Left ventricle myocardium inferior (tissue), 1 donor: ENCODE results near the gene GRIK1. TPM values are rescaled to one million over a fixed set of nuclear protein-coding genes. Genes with fewer than 3 reads are reported as not detected.

Experiments used
- DNase-seq: peaks from one replicate; pipeline ENCODE4 v3.0.0-alpha.2; 2020
- H3K27ac ChIP-seq: fragments of 200-600 bp; replicated peaks from 2 replicates; pipeline ENCODE4 v1.8.0; 2021
- H3K27me3 ChIP-seq: fragments of 200-600 bp; 2 replicates; pipeline ENCODE4 v1.8.0; 2021; ENCODE audit warnings: low read depth
- H3K36me3 ChIP-seq: fragments of 200-600 bp; 2 replicates; pipeline ENCODE4 v1.8.0; 2021
- H3K4me1 ChIP-seq: fragments of 200-600 bp; 2 replicates; pipeline ENCODE4 v1.8.0; 2021
- H3K4me3 ChIP-seq: fragments of 200-600 bp; 2 replicates; pipeline ENCODE4 v1.8.0; 2021; ENCODE audit warnings: mild to moderate bottlenecking, moderate library complexity
- H3K9me3 ChIP-seq: fragments of 200-600 bp; replicated peaks from 2 replicates; pipeline ENCODE4 v1.8.0; 2021
- intact Hi-C: fragments of 100-400 bp; cut with micrococcal nuclease; formaldehyde crosslinking; loops from one replicate; pipeline ENCODE4 v1.11.0; 2022
- total RNA-seq: library from RNA; stranded (reverse); fragmentation: NEBNext Ultra II Directional; extraction: Animal tissue kit (Norgen Biotek cat#: 25700); gene quantifications from one replicate; pipeline ENCODE4 v1.2.1, GENCODE V29; 2021
- TF ChIP-seq, protein P1 (sequence below): fragments of 200-600 bp; IDR thresholded peaks from 2 replicates; pipeline ENCODE4 v1.8.0; 2021; ENCODE audit warnings: antibody characterized with exemption, mild to moderate bottlenecking, borderline replicate concordance
- donor health status: DM: no; HTN: yes; CAD: no; lungs with severe emphysema.

The GRIK1 gene
- total RNA-seq, 1 donor from 2014 or later: not detected

DNA sequence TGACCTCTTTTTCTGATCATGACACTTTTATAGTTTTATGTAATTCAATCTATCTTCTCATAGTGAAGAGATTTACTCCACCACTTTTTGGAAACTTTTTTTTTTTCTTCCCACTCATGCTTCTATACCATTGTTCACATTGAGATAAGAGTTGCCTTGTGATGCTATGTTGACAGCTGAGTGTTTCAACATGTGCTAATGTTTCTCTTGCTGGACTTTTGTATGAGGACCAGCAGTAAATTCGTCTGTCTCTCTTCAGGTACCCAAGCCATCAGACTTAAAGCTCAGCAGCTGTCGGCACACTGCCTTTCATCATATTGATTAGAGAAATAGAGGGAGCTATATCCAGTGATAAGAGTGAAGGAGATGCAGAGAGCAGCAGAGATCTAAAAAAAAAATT, 227.0 kb downstream of the GRIK1 start:
- H3K36me3 ChIP-seq: no peaks in the 10 kb centered on the region
- H3K27me3 ChIP-seq: no peaks in the 10 kb centered on the region
- intact Hi-C loops: no loop called here
- no peaks in the 10 kb centered on the region for H3K9me3 ChIP-seq
- no peak overlapping the region for H3K4me3 ChIP-seq
- H3K4me1 ChIP-seq: no peaks in the 10 kb centered on the region
- H3K27ac ChIP-seq: no peak overlapping the region
- no peak for DNase-seq
- TF ChIP-seq, protein P1, sequence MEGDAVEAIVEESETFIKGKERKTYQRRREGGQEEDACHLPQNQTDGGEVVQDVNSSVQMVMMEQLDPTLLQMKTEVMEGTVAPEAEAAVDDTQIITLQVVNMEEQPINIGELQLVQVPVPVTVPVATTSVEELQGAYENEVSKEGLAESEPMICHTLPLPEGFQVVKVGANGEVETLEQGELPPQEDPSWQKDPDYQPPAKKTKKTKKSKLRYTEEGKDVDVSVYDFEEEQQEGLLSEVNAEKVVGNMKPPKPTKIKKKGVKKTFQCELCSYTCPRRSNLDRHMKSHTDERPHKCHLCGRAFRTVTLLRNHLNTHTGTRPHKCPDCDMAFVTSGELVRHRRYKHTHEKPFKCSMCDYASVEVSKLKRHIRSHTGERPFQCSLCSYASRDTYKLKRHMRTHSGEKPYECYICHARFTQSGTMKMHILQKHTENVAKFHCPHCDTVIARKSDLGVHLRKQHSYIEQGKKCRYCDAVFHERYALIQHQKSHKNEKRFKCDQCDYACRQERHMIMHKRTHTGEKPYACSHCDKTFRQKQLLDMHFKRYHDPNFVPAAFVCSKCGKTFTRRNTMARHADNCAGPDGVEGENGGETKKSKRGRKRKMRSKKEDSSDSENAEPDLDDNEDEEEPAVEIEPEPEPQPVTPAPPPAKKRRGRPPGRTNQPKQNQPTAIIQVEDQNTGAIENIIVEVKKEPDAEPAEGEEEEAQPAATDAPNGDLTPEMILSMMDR: no peak

DNA sequence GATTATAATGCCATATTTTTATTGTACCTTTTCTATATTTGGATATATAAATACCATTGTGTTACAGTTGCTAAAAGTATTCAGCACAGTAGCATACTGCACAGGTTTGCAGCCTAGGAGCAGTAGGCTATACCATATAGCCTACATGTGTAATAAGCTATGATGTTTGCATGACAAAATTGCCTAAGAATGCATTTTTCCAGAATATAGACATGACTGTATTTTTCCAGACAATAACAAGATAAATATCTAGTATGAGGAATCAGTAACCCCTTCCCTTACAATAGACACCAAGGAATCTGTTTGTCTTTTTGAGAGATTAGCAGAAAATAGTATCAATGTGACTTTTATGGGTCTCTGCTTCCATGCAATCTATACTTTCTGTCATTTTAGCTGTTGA, 228.6 kb downstream of the GRIK1 start:
- H3K4me1 ChIP-seq: no peaks in the 10 kb centered on the region
- TF ChIP-seq, protein P1: no peak
- DNase-seq: no peak
- no peaks in the 10 kb centered on the region for H3K27me3 ChIP-seq
- H3K36me3 ChIP-seq: no peaks in the 10 kb centered on the region
- no peaks in the 10 kb centered on the region for H3K9me3 ChIP-seq
- no peak overlapping the region for H3K27ac ChIP-seq
- intact Hi-C loops: no loop called here
- H3K4me3 ChIP-seq: no peak overlapping the region

- Histone ChIP-seq H3K36me3 (no peaks in the 10 kb centered on the region), H3K4me1 (no peaks in the 10 kb centered on the region), H3K27me3 (no peaks in the 10 kb centered on the region), H3K4me3 (no peak overlapping the region), H3K9me3 (no peaks in the 10 kb centered on the region), H3K27ac (no peak overlapping the region)
- TF ChIP-seq, protein P1: no peak
- intact Hi-C loops: no loop called here
- DNase-seq: no peak
Measured at GRCh38 chr21:29710498-29710897, 229.3 kb downstream of the GRIK1 start.

DNA sequence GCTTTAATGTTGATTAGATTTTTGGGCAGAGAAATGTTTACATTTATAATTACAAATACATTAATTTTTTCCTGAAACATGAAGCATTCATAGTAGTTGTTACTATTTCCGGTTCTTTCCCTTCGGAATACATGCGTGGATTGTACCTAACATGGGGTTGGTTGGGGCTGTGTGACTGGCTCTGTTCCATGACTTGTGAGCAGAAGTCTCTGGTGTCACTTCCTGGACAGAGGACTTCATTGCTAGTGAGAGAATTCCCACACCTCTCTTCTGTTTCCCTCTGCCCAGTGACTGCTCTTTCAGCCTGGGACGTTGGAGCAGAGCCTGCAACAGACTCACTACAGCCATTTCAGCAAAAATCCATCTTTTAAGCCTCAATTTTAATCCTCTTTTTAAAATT, 231.4 kb downstream of the GRIK1 start:
- no peak for DNase-seq
- H3K9me3 ChIP-seq: no peaks in the 10 kb centered on the region
- intact Hi-C loops: no loop called here
- no peaks in the 10 kb centered on the region for H3K27me3 ChIP-seq
- TF ChIP-seq, protein P1: no peak
- H3K4me1 ChIP-seq: no peaks in the 10 kb centered on the region
- H3K36me3 ChIP-seq: no peaks in the 10 kb centered on the region
- no peak overlapping the region for H3K27ac ChIP-seq
- no peak overlapping the region for H3K4me3 ChIP-seq

- H3K27ac ChIP-seq: no peak overlapping the region
- intact Hi-C loops: no loop called here
- no peak overlapping the region for H3K4me3 ChIP-seq
- H3K27me3 ChIP-seq: no peaks in the 10 kb centered on the region
- DNase-seq: no peak
- no peaks in the 10 kb centered on the region for H3K4me1 ChIP-seq
- peaks cover 11% of the 10 kb centered on the region for H3K9me3 ChIP-seq
- TF ChIP-seq, protein P1: no peak
- no peaks in the 10 kb centered on the region for H3K36me3 ChIP-seq
Measured at GRCh38 chr21:29704719-29705118, 235.1 kb downstream of the GRIK1 start.

- H3K4me3 ChIP-seq: no peak overlapping the region
- no peaks in the 10 kb centered on the region for H3K4me1 ChIP-seq
- no peaks in the 10 kb centered on the region for H3K36me3 ChIP-seq
- peaks cover 17% of the 10 kb centered on the region for H3K9me3 ChIP-seq
- no peak overlapping the region for H3K27ac ChIP-seq
- intact Hi-C loops: no loop called here
- TF ChIP-seq, protein P1: no peak
- no peaks in the 10 kb centered on the region for H3K27me3 ChIP-seq
- no peak for DNase-seq
Measured at GRCh38 chr21:29701676-29702075, 238.1 kb downstream of the GRIK1 start.
